GM12878 (cell line): ENCODE results near the gene STX10. TPM values are rescaled to one million over a fixed set of nuclear protein-coding genes. Genes with fewer than 3 reads are reported as not detected.

Source experiments
- ATF7 ChIP-seq: fragments of 450-650 bp; IDR thresholded peaks from 2 replicates; pipeline ENCODE4 v1.6.1; 2016; ENCODE audit warnings: low read depth, mild to moderate bottlenecking
- BACH1 ChIP-seq: fragments of 450-650 bp; IDR thresholded peaks from 2 replicates; pipeline ENCODE4 v1.6.1; 2017; ENCODE audit warnings: mild to moderate bottlenecking, borderline replicate concordance
- CBFB ChIP-seq: IDR thresholded peaks from 2 replicates; pipeline ENCODE4 v1.6.1; 2016; ENCODE audit warnings: antibody characterized with exemption, low read depth
- CHD4 ChIP-seq: fragments of 200-600 bp; sonication (generic); IDR thresholded peaks from 2 replicates; pipeline ENCODE4 v1.6.1; 2016; ENCODE audit warnings: mild to moderate bottlenecking
- IKZF1 ChIP-seq: fragments of 450-650 bp; conservative IDR thresholded peaks from 2 replicates; pipeline ENCODE4 v1.6.1; 2017; ENCODE audit warnings: antibody characterized with exemption, mild to moderate bottlenecking
- JUNB ChIP-seq: IDR thresholded peaks from 2 replicates; pipeline ENCODE4 v1.6.1; 2016; ENCODE audit warnings: antibody characterized with exemption, mild to moderate bottlenecking
- LARP7 ChIP-seq: fragments of 450-650 bp; IDR thresholded peaks from 2 replicates; pipeline ENCODE4 v1.6.1; 2017; ENCODE audit warnings: mild to moderate bottlenecking
- PAX8 ChIP-seq: fragments of 450-650 bp; IDR thresholded peaks from 2 replicates; pipeline ENCODE4 v1.6.1; 2017; ENCODE audit warnings: mild to moderate bottlenecking, moderate library complexity
- RAD21 ChIP-seq: IDR thresholded peaks from 2 replicates; pipeline ENCODE4 v1.6.1; 2011; ENCODE audit warnings: mild to moderate bottlenecking, low read depth, low read length, moderate library complexity; ENCODE audit not compliant: insufficient read depth
- RAD51 ChIP-seq: fragments of 450-650 bp; IDR thresholded peaks from 2 replicates; pipeline ENCODE4 v1.6.1; 2016; ENCODE audit warnings: moderate library complexity, mild to moderate bottlenecking, inconsistent platforms
- SMAD1 ChIP-seq: fragments of 450-650 bp; IDR thresholded peaks from 2 replicates; pipeline ENCODE4 v1.6.1; 2018; ENCODE audit warnings: mild to moderate bottlenecking, low read depth; ENCODE audit not compliant: partially characterized antibody
- SMARCA5 ChIP-seq: fragments of 450-650 bp; IDR thresholded peaks from 2 replicates; pipeline ENCODE4 v1.6.1; 2017; ENCODE audit warnings: mild to moderate bottlenecking
- SP1 ChIP-seq: IDR thresholded peaks from one replicate; pipeline ENCODE4 v1.6.1; 2011; ENCODE audit warnings: low read depth, low read length
- WRNIP1 ChIP-seq: IDR thresholded peaks from 2 replicates; pipeline ENCODE4 v1.6.1; 2011; ENCODE audit warnings: low read depth, low read length, improper control_type of control experiment, borderline replicate concordance
- YBX1 ChIP-seq: fragments of 450-650 bp; IDR thresholded peaks from 2 replicates; pipeline ENCODE4 v1.6.1; 2016; ENCODE audit warnings: antibody characterized with exemption
- ZNF622 ChIP-seq: fragments of 450-650 bp; IDR thresholded peaks from 2 replicates; pipeline ENCODE4 v1.6.1; 2017; ENCODE audit warnings: mild to moderate bottlenecking, inconsistent platforms
- polyA plus RNA-seq, 11 experiments: library from polyadenylated mRNA; depleted of rRNA in 4 of 11; unstranded in 6 of 11; stranded (reverse) in 5 of 11; fragments of >200 nt; fragmentation: Nextera tagmentation in 4 of 11; fragmentation: Illumina TruSeq in 1 of 11; extraction: Ambion mirVana in 4 of 11; extraction: Trizol in 1 of 11; gene quantifications; 1 replicate in 1 of 11; 2 replicates in 10 of 11; pipeline versions ENCODE4 v1.2.1 to v1.2.3, GENCODE V29; 2011 to 2016; ENCODE audit warnings: inconsistent platforms in 2 of 11, missing spikeins in 2 of 11, low read depth in 1 of 11
- total RNA-seq, 4 experiments: library from RNA; depleted of rRNA in 3 of 4; stranded (reverse); fragments of >200 nt in 3 of 4; fragmentation: Illumina TruSeq in 1 of 4; extraction: Trizol in 1 of 4; gene quantifications; 2 replicates each; pipeline versions ENCODE4 v1.2.1 to v1.2.3, GENCODE V29; 2013 to 2021
- TF ChIP-seq, protein P1 (sequence below): IDR thresholded peaks from 2 replicates; pipeline ENCODE4 v1.6.1; 2012; ENCODE audit warnings: improper control_type of control experiment, low read depth, low read length; ENCODE audit not compliant: insufficient replicate concordance
- TF ChIP-seq, protein P2 (sequence below): fragments of 450-650 bp; IDR thresholded peaks from 2 replicates; pipeline ENCODE4 v1.6.1; 2017; ENCODE audit warnings: antibody characterized with exemption, mild to moderate bottlenecking, moderate library complexity
- TF ChIP-seq, protein P3 (sequence below): fragments of 450-650 bp; IDR thresholded peaks from 2 replicates; pipeline ENCODE4 v1.6.1; 2014; ENCODE audit warnings: mild to moderate bottlenecking
- TF ChIP-seq, protein P4 (sequence below): IDR thresholded peaks from 2 replicates; pipeline ENCODE4 v1.6.1; 2012; ENCODE audit warnings: low read length, inconsistent platforms

Gene STX10
- total and polyA plus RNA-seq, 10 of the 15 experiments (the other 5 are each of a cell fraction or from before 2014, with no cell fraction given): 0.56 to 76.1 (median 47.6) TPM

DNA sequence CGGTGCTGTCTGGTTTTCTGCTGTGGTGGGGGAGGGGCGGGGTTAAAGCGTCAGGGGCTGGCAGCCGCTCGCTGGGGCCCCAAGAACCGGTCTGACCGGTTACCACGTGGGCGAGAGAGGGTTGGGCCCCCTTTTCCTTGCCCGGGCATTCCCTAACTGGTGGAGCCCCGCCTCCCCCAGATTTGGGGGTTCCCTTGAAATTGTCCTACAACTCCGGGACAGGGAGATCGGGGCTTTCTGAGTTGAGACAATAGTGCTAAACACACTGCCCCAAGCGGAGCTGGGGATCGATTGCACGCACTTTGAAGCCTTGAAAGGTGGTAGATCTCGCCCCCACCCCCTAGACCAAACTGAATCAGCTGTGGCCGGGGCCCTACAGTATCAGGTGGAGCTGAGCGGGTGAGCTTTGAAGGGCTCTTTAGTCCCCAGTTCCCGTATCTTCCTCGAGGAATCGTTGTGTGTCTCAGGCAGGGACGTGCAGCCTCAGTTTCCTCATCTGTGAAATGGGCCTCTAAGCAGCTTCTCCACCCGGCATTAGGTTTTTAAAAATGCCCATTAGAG is 4.8 kb upstream of the STX10 start (continued):
- peak; percentile 68; the same call in 1 of the 2 replicates for TF ChIP-seq WRNIP1
- no peak for TF ChIP-seq JUNB
- TF ChIP-seq BACH1: peak; percentile 57; the same call in 1 of the 2 replicates
- TF ChIP-seq, protein P1, sequence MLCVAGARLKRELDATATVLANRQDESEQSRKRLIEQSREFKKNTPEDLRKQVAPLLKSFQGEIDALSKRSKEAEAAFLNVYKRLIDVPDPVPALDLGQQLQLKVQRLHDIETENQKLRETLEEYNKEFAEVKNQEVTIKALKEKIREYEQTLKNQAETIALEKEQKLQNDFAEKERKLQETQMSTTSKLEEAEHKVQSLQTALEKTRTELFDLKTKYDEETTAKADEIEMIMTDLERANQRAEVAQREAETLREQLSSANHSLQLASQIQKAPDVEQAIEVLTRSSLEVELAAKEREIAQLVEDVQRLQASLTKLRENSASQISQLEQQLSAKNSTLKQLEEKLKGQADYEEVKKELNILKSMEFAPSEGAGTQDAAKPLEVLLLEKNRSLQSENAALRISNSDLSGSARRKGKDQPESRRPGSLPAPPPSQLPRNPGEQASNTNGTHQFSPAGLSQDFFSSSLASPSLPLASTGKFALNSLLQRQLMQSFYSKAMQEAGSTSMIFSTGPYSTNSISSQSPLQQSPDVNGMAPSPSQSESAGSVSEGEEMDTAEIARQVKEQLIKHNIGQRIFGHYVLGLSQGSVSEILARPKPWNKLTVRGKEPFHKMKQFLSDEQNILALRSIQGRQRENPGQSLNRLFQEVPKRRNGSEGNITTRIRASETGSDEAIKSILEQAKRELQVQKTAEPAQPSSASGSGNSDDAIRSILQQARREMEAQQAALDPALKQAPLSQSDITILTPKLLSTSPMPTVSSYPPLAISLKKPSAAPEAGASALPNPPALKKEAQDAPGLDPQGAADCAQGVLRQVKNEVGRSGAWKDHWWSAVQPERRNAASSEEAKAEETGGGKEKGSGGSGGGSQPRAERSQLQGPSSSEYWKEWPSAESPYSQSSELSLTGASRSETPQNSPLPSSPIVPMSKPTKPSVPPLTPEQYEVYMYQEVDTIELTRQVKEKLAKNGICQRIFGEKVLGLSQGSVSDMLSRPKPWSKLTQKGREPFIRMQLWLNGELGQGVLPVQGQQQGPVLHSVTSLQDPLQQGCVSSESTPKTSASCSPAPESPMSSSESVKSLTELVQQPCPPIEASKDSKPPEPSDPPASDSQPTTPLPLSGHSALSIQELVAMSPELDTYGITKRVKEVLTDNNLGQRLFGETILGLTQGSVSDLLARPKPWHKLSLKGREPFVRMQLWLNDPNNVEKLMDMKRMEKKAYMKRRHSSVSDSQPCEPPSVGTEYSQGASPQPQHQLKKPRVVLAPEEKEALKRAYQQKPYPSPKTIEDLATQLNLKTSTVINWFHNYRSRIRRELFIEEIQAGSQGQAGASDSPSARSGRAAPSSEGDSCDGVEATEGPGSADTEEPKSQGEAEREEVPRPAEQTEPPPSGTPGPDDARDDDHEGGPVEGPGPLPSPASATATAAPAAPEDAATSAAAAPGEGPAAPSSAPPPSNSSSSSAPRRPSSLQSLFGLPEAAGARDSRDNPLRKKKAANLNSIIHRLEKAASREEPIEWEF: peak; percentile 86
- TF ChIP-seq, protein P2, sequence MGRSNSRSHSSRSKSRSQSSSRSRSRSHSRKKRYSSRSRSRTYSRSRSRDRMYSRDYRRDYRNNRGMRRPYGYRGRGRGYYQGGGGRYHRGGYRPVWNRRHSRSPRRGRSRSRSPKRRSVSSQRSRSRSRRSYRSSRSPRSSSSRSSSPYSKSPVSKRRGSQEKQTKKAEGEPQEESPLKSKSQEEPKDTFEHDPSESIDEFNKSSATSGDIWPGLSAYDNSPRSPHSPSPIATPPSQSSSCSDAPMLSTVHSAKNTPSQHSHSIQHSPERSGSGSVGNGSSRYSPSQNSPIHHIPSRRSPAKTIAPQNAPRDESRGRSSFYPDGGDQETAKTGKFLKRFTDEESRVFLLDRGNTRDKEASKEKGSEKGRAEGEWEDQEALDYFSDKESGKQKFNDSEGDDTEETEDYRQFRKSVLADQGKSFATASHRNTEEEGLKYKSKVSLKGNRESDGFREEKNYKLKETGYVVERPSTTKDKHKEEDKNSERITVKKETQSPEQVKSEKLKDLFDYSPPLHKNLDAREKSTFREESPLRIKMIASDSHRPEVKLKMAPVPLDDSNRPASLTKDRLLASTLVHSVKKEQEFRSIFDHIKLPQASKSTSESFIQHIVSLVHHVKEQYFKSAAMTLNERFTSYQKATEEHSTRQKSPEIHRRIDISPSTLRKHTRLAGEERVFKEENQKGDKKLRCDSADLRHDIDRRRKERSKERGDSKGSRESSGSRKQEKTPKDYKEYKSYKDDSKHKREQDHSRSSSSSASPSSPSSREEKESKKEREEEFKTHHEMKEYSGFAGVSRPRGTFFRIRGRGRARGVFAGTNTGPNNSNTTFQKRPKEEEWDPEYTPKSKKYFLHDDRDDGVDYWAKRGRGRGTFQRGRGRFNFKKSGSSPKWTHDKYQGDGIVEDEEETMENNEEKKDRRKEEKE: no peak
- peak; percentile 19; the same call in 1 of the 2 replicates for TF ChIP-seq RAD21
- TF ChIP-seq LARP7: no peak
- peak; percentile 95 for TF ChIP-seq SMARCA5
- no peak for TF ChIP-seq ZNF622
- TF ChIP-seq CBFB: peak; percentile 76; the same call in 1 of the 2 replicates
- TF ChIP-seq ATF7: peak; percentile 31; the same call in 1 of the 2 replicates
- TF ChIP-seq RAD51: peak; percentile 71
- TF ChIP-seq, protein P3, sequence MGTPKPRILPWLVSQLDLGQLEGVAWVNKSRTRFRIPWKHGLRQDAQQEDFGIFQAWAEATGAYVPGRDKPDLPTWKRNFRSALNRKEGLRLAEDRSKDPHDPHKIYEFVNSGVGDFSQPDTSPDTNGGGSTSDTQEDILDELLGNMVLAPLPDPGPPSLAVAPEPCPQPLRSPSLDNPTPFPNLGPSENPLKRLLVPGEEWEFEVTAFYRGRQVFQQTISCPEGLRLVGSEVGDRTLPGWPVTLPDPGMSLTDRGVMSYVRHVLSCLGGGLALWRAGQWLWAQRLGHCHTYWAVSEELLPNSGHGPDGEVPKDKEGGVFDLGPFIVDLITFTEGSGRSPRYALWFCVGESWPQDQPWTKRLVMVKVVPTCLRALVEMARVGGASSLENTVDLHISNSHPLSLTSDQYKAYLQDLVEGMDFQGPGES: no peak
- no peak for TF ChIP-seq YBX1
- TF ChIP-seq, protein P4, sequence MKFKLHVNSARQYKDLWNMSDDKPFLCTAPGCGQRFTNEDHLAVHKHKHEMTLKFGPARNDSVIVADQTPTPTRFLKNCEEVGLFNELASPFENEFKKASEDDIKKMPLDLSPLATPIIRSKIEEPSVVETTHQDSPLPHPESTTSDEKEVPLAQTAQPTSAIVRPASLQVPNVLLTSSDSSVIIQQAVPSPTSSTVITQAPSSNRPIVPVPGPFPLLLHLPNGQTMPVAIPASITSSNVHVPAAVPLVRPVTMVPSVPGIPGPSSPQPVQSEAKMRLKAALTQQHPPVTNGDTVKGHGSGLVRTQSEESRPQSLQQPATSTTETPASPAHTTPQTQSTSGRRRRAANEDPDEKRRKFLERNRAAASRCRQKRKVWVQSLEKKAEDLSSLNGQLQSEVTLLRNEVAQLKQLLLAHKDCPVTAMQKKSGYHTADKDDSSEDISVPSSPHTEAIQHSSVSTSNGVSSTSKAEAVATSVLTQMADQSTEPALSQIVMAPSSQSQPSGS: no peak
- TF ChIP-seq SP1: peak; percentile 28
- no peak for TF ChIP-seq CHD4
- peak; percentile 69 for TF ChIP-seq SMAD1
- 0 out of 2 replicates have a peak, but pooled peaks have one; percentile 49 for TF ChIP-seq IKZF1
- no peak for TF ChIP-seq PAX8
